ENCODE measurements around the gene SEMA4A.
"Not testable (repeated sequence)": the region's sequence is repeated elsewhere in the genome, so short reads cannot be mapped to it uniquely, and the experiment has no call there.

The SEMA4A gene

DNA sequence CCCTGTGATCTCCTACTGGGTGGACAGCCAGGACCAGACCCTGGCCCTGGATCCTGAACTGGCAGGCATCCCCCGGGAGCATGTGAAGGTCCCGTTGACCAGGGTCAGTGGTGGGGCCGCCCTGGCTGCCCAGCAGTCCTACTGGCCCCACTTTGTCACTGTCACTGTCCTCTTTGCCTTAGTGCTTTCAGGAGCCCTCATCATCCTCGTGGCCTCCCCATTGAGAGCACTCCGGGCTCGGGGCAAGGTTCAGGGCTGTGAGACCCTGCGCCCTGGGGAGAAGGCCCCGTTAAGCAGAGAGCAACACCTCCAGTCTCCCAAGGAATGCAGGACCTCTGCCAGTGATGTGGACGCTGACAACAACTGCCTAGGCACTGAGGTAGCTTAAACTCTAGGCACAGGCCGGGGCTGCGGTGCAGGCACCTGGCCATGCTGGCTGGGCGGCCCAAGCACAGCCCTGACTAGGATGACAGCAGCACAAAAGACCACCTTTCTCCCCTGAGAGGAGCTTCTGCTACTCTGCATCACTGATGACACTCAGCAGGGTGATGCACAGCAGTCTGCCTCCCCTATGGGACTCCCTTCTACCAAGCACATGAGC lies 23.3 kb downstream of the SEMA4A start:
- peak overlapping the region; percentile 76 for H2BK12ac ChIP-seq (ENCODE audit: low read length)
- H3K36me3 ChIP-seq (replicated peaks in 1 of 2; ENCODE audit: control insufficient read depth in 2 of 2, insufficient read depth in 2 of 2, low read length in 2 of 2) = peaks cover 0 to 2% of the 10 kb centered on the region in 2 donors
- H3K23ac ChIP-seq (ENCODE audit: low read depth, low read length, poor library complexity) = no peak overlapping the region
- no peak overlapping the region for H3K9ac ChIP-seq (ENCODE audit: low read depth, low read length, poor library complexity)
- H2AFZ ChIP-seq (ENCODE audit: low read length) = no peak overlapping the region
- peaks cover 0 to 8% of the 10 kb centered on the region in 2 donors for H3K4me1 ChIP-seq (ENCODE audit: control insufficient read depth in 2 of 2, insufficient read depth in 1 of 2, low read depth in 1 of 2, low read length in 2 of 2)
- no peak overlapping the region for H3K14ac ChIP-seq (ENCODE audit: low read length)
- H3K18ac ChIP-seq (ENCODE audit: low read length) = no peak overlapping the region
- peak overlapping the region; percentile 23 for H2AK5ac ChIP-seq (ENCODE audit: low read depth, low read length)
- WGBS, 2 donors (ENCODE audit: extremely low coverage in 2 of 2, insufficient read length in 2 of 2, insufficient replicate concordance in 1 of 2) = no CpG with 5 or more reads among the region's 12 CpGs
- no peak overlapping the region for H2BK15ac ChIP-seq (ENCODE audit: low read length)
- DNase-seq (ENCODE audit: low spot score) = no peak
- no peak overlapping the region for H3K27ac ChIP-seq (replicated peaks; ENCODE audit: low read length)
- no peak overlapping the region for H3K4me2 ChIP-seq (ENCODE audit: insufficient read depth, low read length, poor library complexity, severe bottlenecking)
- H2BK5ac ChIP-seq (ENCODE audit: low read length) = no peak overlapping the region
- no peak overlapping the region for H4K91ac ChIP-seq (ENCODE audit: low read depth, low read length, poor library complexity)
- peaks cover 0 to 18% (median 0%) of the 10 kb centered on the region in 3 experiments for H3K27me3 ChIP-seq (ENCODE audit: control insufficient read depth in 3 of 3, insufficient read depth in 3 of 3, low read depth in 1 of 3, low read length in 3 of 3)
- no peaks in the 10 kb centered on the region for H3K9me3 ChIP-seq (replicated peaks in 1 of 2; ENCODE audit: control insufficient read depth in 2 of 2, insufficient read depth in 1 of 2, low read depth in 1 of 2, low read length in 2 of 2)
- H2BK120ac ChIP-seq (ENCODE audit: low read depth, low read length) = no peak overlapping the region
- H3K79me1 ChIP-seq (ENCODE audit: low read depth, low read length) = no peaks in the 10 kb centered on the region
- no peak overlapping the region for H3K4me3 ChIP-seq (ENCODE audit: low read length in 2 of 2)
- no peak overlapping the region for H3K4ac ChIP-seq (ENCODE audit: low read length)
- H4K8ac ChIP-seq (ENCODE audit: low read depth, low read length) = no peak overlapping the region

DNA sequence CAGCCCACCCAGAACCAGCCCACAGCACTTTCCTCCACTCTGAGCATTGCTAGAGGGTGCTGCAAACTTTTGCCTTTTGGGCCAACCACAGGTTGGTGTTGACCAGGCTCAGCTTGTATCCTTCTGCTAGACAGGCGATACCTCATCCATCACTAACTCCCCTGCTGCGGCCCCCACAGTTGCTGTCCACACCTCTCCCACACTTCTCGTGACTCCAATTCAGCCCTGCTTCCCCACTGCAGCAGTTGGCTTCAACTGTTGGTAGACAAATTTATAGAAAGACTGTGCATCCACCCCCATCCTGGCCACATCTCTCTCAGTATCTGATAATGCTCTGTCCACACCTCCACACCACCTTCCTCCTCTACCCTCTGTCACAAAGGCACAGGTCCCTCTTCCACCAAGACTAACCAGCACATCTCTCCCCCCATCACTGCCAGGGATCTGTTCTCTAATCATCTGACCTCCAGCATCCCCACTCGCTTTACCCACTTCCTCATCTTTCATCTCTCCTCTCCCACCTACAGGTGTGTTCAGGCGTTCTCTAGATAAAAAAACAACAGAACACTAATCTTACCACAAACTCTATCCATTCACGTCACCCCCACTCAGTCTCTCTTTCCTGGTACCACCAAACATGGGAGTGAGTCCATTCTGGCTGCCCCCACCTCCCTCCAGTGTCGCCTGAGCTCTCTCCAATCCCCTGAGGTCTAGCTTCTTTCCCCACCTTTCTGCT lies 24.7 kb downstream of the SEMA4A start:
- H2BK12ac ChIP-seq (ENCODE audit: low read length) = no peak overlapping the region
- H3K27ac ChIP-seq (replicated peaks; ENCODE audit: low read length) = no peak overlapping the region
- H2BK15ac ChIP-seq (ENCODE audit: low read length) = peak overlapping the region; percentile 30
- H3K27me3 ChIP-seq (ENCODE audit: control insufficient read depth in 3 of 3, insufficient read depth in 3 of 3, low read depth in 1 of 3, low read length in 3 of 3) = peaks cover 0 to 18% (median 0%) of the 10 kb centered on the region in 3 experiments
- no peaks in the 10 kb centered on the region for H3K9me3 ChIP-seq (replicated peaks in 1 of 2; ENCODE audit: control insufficient read depth in 2 of 2, insufficient read depth in 1 of 2, low read depth in 1 of 2, low read length in 2 of 2)
- H3K79me1 ChIP-seq (ENCODE audit: low read depth, low read length) = no peaks in the 10 kb centered on the region
- H3K36me3 ChIP-seq (replicated peaks in 1 of 2; ENCODE audit: control insufficient read depth in 2 of 2, insufficient read depth in 2 of 2, low read length in 2 of 2) = no peaks in the 10 kb centered on the region
- H3K23ac ChIP-seq (ENCODE audit: low read depth, low read length, poor library complexity) = no peak overlapping the region
- WGBS, 2 donors (ENCODE audit: extremely low coverage in 2 of 2, insufficient read length in 2 of 2, insufficient replicate concordance in 1 of 2) = no CpG with 5 or more reads among the region's 7 CpGs
- H3K4me3 ChIP-seq (ENCODE audit: low read length in 2 of 2) = no peak overlapping the region
- H2AFZ ChIP-seq (ENCODE audit: low read length) = no peak overlapping the region
- no peak for DNase-seq (ENCODE audit: low spot score)
- H2BK120ac ChIP-seq (ENCODE audit: low read depth, low read length) = no peak overlapping the region
- H2BK5ac ChIP-seq (ENCODE audit: low read length) = no peak overlapping the region
- no peak overlapping the region for H4K8ac ChIP-seq (ENCODE audit: low read depth, low read length)
- H3K14ac ChIP-seq (ENCODE audit: low read length) = no peak overlapping the region
- H3K18ac ChIP-seq (ENCODE audit: low read length) = no peak overlapping the region
- H4K91ac ChIP-seq (ENCODE audit: low read depth, low read length, poor library complexity) = no peak overlapping the region
- H2AK5ac ChIP-seq (ENCODE audit: low read depth, low read length) = no peak overlapping the region
- peaks cover 0 to 11% of the 10 kb centered on the region in 2 donors for H3K4me1 ChIP-seq (ENCODE audit: control insufficient read depth in 2 of 2, insufficient read depth in 1 of 2, low read depth in 1 of 2, low read length in 2 of 2)
- no peak overlapping the region for H3K4me2 ChIP-seq (ENCODE audit: insufficient read depth, low read length, poor library complexity, severe bottlenecking)
- H3K4ac ChIP-seq (ENCODE audit: low read length) = no peak overlapping the region
- no peak overlapping the region for H3K9ac ChIP-seq (ENCODE audit: low read depth, low read length, poor library complexity)

- Histone ChIP-seq H4K8ac (ENCODE audit: low read depth, low read length) (no peak overlapping the region), H2AK5ac (ENCODE audit: low read depth, low read length) (peak overlapping the region; percentile 63), H2BK15ac (ENCODE audit: low read length) (no peak overlapping the region), H3K4ac (ENCODE audit: low read length) (no peak overlapping the region), H3K79me1 (ENCODE audit: low read depth, low read length) (no peaks in the 10 kb centered on the region), H2BK12ac (ENCODE audit: low read length) (no peak overlapping the region), H2BK120ac (ENCODE audit: low read depth, low read length) (no peak overlapping the region), H3K9me3 (replicated peaks in 1 of 2; ENCODE audit: control insufficient read depth in 2 of 2, insufficient read depth in 1 of 2, low read depth in 1 of 2, low read length in 2 of 2) (peaks cover 0 to under 1% of the 10 kb centered on the region in 2 donors), H4K91ac (ENCODE audit: low read depth, low read length, poor library complexity) (no peak overlapping the region), H3K9ac (ENCODE audit: low read depth, low read length, poor library complexity) (no peak overlapping the region), H3K36me3 (replicated peaks in 1 of 2; ENCODE audit: control insufficient read depth in 2 of 2, insufficient read depth in 2 of 2, low read length in 2 of 2) (no peaks in the 10 kb centered on the region), H3K23ac (ENCODE audit: low read depth, low read length, poor library complexity) (no peak overlapping the region), H3K4me1 (ENCODE audit: control insufficient read depth in 2 of 2, insufficient read depth in 1 of 2, low read depth in 1 of 2, low read length in 2 of 2) (peaks cover 0 to 11% of the 10 kb centered on the region in 2 donors), H3K14ac (ENCODE audit: low read length) (no peak overlapping the region), H2AFZ (ENCODE audit: low read length) (no peak overlapping the region), H3K4me3 (ENCODE audit: low read length in 2 of 2) (no peak overlapping the region), H2BK5ac (ENCODE audit: low read length) (no peak overlapping the region), H3K27ac (replicated peaks; ENCODE audit: low read length) (no peak overlapping the region), H3K27me3 (ENCODE audit: control insufficient read depth in 3 of 3, insufficient read depth in 3 of 3, low read depth in 1 of 3, low read length in 3 of 3) (peaks cover 0 to 10% (median 0%) of the 10 kb centered on the region in 3 experiments), H3K18ac (ENCODE audit: low read length) (no peak overlapping the region), H3K4me2 (ENCODE audit: insufficient read depth, low read length, poor library complexity, severe bottlenecking) (no peak overlapping the region)
- WGBS, 2 donors (ENCODE audit: extremely low coverage in 2 of 2, insufficient read length in 2 of 2, insufficient replicate concordance in 1 of 2) = no CpG with 5 or more reads among the region's 3 CpGs
- no peak for DNase-seq (ENCODE audit: low spot score)
Measured at GRCh38 chr1:156180471-156180870, 27.1 kb downstream of the SEMA4A start.

GRCh38 chr1:156181391-156181924 lies 28.1 kb downstream of the SEMA4A start:
- H2BK120ac ChIP-seq (ENCODE audit: low read depth, low read length); H3K4me2 ChIP-seq (ENCODE audit: insufficient read depth, low read length, poor library complexity, severe bottlenecking); H3K18ac ChIP-seq (ENCODE audit: low read length); H4K91ac ChIP-seq (ENCODE audit: low read depth, low read length, poor library complexity); H3K27ac ChIP-seq (replicated peaks; ENCODE audit: low read length); H3K36me3 ChIP-seq (replicated peaks in 1 of 2; ENCODE audit: control insufficient read depth in 2 of 2, insufficient read depth in 2 of 2, low read length in 2 of 2); H2BK12ac ChIP-seq (ENCODE audit: low read length); H3K79me1 ChIP-seq (ENCODE audit: low read depth, low read length); H3K4me3 ChIP-seq (ENCODE audit: low read length in 2 of 2); DNase-seq (ENCODE audit: low spot score); H3K4ac ChIP-seq (ENCODE audit: low read length); H4K8ac ChIP-seq (ENCODE audit: low read depth, low read length); H3K27me3 ChIP-seq (ENCODE audit: control insufficient read depth in 3 of 3, insufficient read depth in 3 of 3, low read depth in 1 of 3, low read length in 3 of 3); H3K23ac ChIP-seq (ENCODE audit: low read depth, low read length, poor library complexity); H2BK15ac ChIP-seq (ENCODE audit: low read length); H3K9me3 ChIP-seq (replicated peaks in 1 of 2; ENCODE audit: control insufficient read depth in 2 of 2, insufficient read depth in 1 of 2, low read depth in 1 of 2, low read length in 2 of 2); H3K9ac ChIP-seq (ENCODE audit: low read depth, low read length, poor library complexity); H2BK5ac ChIP-seq (ENCODE audit: low read length); H2AK5ac ChIP-seq (ENCODE audit: low read depth, low read length); H3K14ac ChIP-seq (ENCODE audit: low read length): not testable (repeated sequence)
- WGBS, 2 donors (ENCODE audit: extremely low coverage in 2 of 2, insufficient read length in 2 of 2, insufficient replicate concordance in 1 of 2) = no CpG with 5 or more reads among the region's 8 CpGs
- H3K4me1 ChIP-seq (ENCODE audit: control insufficient read depth in 2 of 2, insufficient read depth in 1 of 2, low read depth in 1 of 2, low read length in 2 of 2) = peaks cover 0 to 11% of the 10 kb centered on the region in 2 donors
- H2AFZ ChIP-seq (ENCODE audit: low read length) = peak overlapping the region; percentile 82
